ENCODE measurements around the gene SCTR. TPM values are rescaled to one million over a fixed set of nuclear protein-coding genes. Genes with fewer than 3 reads are reported as not detected.
A peak's percentile ranks its signal among the peaks of the same experiment; 100 is the strongest.

SCTR gene
- total RNA-seq, 1 experiment from 2014 or later: not detected

DNA sequence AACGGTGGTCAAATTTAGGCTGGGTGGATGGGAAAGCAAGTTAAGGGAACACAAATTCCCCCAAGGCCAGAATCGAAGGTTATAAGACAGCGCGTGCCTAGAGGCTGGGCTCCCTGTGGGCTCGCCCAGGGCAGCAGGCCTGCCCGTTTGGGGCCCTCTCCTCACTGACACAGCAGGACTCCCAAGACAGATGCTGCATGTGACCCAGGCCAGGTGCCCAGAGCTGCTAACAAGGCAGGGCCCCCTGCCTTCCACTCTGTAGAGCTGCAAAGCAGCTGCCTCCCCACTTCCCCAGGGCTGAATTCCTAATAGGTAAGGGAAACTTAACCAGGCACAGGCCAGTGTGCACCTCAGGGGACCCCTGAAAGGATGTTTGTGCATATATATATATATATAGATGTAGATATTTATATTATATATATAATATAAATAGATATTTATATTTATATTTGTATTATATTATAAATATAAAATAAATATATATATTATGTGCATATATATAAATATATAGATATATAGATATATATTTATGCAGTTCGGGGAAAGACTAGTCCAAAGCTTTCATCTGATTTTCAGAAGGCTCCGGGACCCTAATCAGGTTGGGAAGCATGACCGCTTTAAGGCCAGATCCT lies 48.9 kb downstream of the SCTR start:
- no peak for DNase-seq (ENCODE audit: low read depth)

DNA sequence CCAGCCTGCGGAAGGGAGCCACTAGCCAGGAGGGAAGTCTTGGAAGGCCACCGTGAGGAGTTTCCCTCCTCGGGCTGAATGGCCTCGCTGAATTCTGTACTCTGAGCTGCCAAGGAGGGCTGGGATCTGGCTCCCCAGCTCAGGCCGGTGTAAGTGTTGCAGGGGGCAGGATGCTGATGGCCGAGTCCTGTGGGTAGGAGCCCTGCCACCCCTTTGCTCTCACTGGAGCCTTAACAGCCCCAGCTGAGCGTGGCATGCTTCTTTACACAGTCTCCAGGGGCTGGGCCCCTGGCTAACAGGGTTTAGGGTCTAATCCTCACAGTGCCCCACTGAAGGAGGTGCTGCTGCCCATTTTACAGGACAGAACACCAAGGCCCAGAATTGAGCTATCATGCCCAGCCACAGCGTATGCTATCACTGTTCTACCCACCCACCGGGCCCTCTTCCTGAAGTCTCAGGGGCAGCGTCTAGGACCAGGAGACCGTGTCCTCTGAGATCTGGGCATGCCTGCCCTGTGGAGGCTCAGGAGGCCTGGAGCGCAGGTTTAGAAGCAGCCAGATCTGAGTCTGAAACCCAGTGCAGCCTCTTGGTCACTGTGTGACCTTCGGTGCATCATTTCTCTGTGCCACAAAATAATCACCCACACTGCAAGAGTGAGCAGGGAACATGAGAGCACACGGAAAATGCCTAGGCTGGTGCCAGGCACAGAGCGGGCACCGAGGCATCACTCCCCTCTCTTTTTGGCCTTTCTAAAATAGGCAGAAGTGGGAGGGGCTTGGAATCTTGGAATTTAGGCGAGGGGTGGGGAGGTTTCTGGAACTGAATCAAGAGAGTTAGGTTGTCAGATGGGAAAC lies 49.7 kb downstream of the SCTR start:
- no peak for DNase-seq (ENCODE audit: low read depth)

DNA sequence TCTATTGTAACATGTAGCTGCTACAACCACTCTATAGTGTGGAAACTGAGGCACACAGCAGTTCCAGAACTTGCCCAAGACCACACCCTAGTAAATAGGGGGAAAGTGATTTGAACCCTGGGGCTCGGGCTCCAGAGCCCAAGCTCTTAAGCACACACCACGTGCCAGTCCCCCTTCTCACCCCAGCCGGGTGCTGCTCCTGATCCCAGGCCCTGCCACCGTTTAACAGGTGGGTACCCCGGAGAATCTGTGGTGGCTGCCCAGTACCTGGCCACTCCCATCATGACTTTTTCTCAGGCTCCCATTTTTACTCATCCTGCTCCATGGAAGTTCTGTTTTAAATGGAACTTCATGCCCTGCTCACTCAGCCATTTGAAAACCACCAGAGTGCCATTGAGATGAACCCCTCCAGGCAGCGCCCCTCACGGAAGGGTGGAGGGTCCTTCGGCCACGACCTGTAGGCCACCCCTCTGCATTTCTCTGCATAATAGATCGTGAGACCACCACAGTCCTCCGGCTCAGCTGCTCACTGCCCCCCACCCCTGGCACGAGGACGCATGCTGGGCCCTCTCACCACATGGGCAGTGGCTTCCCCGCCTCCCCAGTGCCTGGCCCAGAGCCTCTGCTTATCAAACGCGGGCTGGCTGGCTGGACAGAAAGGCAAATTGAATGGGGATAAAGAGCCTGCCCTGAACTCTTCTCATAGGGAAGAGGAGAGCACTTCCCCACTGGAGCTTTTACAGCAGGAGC lies 50.5 kb downstream of the SCTR start:
- no peak for DNase-seq (ENCODE audit: low read depth)

DNA sequence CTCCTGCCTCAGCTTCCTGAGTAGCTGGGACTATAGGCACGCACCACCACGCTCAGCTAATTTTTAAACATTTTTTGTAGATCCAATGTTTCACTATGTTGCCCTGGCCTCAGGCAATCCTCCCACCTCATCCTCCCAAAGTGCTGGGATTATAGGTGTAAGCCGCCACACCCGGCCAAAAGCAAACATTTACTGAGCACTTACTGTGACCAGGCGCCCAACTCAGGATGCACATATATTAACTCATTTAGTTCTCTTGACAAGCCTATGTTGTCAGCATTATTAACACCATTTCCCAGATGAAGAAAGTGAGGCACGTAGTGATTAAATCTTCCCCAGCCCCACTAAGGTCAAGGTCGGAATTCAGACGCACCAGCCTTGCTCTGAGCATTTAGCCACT lies 51.5 kb downstream of the SCTR start:
- no peak for DNase-seq (ENCODE audit: low read depth)

DNA sequence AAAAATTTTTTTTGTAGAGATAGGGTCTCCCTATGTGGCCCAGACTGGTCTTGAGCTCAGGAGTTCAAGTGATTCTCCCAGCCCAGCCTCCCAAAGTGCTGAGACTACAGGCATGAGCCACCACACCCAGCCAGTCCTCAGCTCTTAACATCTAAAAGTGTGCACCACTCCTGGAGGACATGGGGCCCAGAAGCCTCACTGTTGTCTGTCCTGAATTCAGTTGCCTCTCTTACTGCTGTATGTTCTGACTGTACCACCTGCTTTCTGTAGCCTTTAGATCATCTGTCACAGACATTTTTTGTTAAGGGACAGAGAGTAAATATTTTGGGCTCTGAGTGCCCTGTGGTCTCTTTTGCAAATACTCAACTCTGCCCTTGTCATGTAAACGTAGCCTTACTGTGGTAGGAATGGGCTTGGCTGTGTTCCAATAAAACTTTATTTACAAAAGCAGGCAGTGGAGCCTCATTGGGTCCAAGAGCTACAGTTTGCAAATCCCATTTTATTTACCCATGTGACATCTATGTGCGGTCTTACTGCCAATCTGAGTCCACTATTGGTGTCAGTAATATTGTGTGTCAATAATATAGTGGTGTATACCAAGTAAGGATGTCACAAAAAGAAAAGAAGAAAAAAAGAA lies 54.5 kb downstream of the SCTR start:
- DNase-seq (ENCODE audit: low read depth): no peak

DNA sequence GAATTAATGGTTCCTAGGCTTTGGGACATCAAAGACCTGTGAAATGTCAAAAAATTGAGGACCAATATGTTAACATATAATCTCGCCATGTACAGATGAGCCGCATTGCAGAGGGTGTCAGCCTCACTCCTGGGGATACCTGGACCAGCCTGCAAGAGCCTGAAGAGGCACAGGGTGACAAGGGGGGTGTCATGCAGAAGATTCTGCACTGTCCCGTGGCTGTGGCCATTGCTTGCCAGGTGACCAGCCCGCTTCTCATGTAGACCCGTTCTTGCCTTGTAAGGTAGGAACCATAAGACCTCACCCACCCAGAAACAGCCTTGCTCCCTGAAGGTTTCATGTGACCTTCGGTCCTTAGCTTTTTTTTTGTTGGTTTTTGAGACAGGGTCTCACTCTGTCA lies 55.2 kb downstream of the SCTR start:
- no peak for DNase-seq (ENCODE audit: low read depth)

DNA sequence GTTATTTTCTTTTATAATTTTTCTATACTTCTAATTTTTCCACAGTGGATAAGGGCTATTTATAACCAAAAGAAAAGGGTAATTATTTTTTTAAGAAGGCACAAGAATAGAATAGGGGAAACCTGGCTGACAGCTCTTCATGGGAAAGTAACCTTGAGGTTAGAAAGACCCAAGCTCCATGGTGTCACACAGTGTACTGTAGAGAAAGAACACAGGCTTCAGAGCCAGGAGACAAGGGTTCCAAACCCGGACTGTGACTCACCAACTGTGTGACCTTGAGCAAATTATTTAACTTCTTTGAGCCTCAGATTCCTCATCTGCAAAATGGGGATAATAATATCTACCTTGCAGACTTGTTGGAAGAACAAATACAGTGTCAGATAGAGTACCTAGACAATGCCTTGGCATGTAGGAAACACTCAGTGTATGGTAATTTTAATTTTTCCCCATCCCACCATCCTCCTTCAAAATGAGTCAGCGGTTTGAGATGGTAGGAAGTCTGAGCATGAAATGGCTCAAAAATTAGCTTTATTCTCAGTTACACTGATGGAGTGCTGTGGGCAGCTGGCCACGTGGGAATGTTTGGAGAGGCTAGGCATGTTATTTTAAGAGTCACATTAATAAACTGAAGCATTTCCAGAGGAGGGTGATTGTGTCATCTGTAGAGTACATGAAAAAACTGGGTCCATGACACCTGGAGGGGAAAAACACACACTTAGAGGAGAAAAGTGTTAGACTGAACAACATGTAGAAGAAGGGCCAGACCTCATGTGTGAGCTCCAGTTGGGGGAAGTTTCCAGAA lies 55.9 kb downstream of the SCTR start:
- peak; percentile 36 for DNase-seq (ENCODE audit: low read depth)

DNA sequence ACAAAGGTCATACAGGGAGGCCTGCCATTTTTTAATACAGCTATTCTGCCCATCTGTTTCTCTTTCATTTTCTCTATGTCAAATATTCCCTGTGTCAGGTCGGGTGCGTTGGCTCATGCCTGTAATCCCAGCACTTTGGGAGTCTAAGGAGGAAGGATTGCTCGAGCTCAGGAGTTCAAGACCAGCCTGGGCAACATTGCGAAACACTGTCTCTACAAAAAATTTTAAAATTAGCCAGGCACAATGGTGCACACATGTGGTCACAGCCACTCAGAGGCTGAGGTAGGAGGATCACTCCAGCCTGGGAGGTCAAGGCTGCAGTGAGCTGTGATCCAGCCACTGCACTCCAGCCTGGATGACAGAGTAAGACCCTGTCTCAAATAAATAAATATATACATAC lies 57.9 kb downstream of the SCTR start:
- no peak for DNase-seq (ENCODE audit: low read depth)

DNA sequence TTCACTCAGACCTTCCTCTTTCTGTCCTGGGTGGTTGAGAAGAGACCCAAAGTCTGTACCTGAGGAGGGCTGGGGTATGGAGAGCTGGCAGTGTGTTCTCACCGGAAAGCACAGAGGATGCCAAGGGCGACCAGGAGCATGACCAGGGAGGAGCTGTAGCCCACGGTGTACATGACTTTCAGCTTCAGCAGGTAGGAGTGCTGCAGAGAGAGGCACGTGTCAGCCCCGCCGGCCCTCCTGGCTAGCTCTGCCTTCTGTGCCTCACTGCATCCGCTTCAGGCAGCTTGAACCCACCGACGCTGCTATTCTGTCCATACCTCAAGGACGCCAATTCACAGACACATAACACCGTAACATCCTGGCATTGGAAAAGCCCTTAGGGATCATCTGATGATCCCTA lies 58.6 kb downstream of the SCTR start:
- no peak for DNase-seq (ENCODE audit: low read depth)

DNA sequence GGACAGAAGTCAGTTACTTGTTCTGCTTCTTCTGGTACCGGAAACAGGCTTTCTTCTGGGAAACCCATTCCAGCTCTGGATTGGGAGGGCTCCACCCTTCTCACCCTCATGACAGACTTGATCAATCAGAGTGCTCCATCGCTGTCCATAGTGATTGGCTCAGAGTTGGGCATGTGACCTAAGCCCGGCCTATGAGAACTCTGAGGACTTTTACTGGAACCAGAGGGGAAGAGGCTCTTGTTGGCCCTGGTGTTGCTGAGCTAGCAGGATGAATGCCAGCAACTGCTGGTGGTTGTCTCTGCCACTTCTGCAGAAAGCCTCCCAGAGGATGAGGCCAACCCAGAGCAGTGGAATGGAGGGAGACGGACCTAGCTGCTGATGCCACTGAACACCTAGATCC lies 59.3 kb downstream of the SCTR start:
- no peak for DNase-seq (ENCODE audit: low read depth)

DNA sequence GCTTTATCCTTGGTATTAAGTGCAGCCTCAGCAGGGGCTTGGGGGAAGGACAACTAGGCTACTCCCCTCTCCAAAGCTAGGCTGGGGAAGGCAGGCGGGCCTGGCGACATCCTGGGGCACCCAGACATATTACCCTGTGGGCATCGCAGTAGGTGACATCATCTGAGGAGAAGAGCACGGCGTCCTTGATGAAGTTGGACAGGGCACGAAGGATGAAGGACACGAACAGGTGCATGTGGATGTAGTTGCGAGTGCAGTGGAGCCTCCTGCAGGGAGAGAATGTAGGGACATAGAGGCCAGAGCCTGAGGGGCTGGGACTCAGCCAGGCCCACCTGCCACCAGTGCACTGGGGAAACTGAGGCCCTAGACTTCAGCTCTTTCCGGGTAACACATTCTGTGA lies 60.3 kb downstream of the SCTR start:
- DNase-seq (ENCODE audit: low read depth): peak; percentile 29

DNA sequence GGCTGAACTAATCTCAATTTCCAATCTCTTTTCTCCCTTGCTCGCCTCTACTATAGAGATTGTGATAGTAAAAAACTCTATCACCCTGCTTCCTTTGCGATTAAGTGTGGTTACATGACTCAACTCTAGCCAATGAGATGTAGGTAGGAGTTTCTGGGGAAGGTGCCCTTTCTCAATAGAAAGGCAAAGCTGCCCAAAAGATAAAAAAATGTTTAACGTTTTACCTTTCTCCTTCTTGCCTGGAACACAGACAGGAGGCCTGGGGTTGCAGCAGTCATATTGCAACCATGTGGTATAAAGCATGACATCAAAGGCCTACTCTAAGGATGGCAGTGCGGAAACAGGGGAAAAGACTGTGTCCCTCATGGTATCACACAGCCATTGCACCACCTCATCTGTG lies 61.1 kb downstream of the SCTR start:
- DNase-seq (ENCODE audit: low read depth): no peak

DNA sequence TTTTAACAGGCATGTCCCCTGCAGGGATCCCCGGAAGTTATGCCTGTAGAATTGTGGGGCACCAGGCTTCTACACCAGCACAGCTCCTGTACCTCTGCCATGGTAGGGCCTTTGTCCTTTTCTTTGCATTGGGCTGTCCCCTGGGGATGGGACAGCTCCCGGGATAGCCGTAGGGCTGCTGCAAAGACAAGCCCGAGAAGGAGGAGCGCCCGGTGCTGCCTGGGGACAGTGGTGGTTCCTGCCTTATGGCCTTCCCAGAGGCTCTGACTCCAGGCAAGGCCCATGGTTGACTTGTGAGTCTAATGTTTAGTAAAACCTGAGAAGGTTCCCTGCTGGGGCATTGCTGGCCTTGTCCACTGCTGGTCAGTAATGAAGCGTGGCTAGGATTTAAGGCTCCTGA lies 61.7 kb downstream of the SCTR start:
- DNase-seq (ENCODE audit: low read depth): no peak

DNA sequence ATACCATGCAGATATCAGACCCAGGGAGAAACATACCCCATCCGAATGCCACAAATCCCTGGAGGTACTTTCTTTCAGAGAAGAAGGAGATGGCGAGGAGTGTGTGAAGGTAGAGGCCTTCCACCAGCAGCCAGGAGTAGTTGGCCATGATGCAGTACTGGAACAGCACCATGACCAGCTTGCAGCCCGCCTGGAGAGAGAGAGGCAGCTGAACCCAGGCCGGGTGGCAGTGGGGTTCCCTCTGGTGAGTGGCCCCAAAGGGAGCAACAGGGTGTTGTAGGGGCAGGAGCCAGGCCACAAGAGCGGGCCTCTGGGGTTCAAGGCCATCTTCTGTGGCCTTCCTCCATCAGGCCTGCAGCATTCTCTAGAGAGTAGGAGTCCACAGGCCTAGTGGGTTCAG lies 62.5 kb downstream of the SCTR start:
- DNase-seq (ENCODE audit: low read depth): no peak

DNA sequence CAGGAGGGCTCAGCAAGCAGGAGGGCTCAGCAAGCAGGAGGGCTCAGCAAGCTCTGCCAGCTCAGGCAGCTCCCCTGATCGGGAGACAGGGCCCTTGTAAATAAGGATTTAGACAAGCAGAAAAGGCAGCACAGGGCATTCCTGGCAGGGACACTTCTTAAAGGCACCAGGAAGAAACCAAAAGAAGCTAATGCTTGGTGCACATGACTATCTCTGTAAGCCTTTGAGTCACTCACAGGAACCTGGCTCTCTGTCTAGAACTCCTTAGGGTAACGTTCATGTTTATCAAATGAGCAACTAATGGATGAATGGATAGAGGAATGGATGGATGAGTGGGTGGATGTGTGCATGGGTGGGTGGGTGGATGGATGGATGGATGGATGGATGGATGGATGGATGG lies 64.2 kb downstream of the SCTR start:
- no peak for DNase-seq (ENCODE audit: low read depth)

DNA sequence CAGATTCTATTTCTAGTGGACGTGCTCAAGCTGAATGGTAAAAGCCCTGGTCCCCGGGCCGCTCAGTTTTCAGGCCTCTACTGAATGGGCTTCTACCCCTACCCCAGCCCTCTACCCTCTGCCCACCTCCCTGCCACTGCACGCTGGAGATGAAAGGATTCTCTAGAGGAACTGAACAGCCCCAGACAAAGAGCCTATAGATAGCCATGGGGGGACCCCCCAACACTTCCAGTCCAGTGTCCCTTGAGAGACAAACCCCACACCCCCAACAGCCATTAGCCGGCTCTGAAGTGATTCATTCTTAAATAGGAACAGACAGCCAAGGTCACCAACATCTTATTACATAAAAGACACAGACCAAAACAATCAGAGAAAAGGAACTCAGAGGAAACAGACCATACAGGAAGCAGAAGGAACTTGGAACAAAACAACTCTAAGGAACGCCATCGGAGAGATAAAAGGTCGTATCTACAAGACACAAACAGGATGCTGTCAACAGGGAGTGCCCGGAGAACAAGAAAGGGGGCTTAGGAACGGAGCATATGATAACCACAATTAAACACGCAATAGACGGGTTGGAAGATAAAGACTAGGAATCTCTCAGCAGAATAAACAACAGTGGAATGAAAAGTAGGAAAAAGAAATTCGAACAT lies 69.1 kb downstream of the SCTR start:
- DNase-seq (ENCODE audit: low read depth): no peak

DNA sequence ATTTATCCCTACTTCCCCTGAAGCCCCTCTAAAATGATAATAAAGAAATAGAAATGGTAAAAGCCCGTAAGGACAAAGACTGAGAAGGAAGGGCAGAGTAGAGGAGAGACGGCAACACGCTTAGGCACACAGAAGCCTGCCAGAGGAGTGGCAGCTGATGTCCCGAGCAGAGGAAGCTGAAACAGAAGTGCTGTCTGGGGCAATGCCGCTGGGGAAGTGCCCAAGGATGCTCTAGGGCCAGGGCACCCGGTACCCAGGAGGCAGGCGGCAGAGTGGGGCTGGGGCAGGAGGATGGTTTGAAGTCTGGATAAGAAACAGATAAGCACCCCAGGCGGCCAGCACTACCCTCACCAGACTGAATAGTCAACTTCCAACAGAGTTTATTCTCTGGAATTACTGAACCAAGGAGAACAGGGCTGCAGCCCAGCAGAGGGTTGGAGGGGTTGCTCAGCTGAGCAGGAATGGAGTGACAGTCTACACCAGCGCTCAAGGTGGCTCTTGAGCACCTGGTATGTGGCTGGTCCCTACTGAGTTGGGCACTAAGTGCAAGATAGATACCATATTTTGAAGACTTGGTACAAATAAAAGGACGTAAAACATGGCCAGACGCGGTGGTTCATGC lies 70.2 kb downstream of the SCTR start:
- DNase-seq (ENCODE audit: low read depth): no peak

DNA sequence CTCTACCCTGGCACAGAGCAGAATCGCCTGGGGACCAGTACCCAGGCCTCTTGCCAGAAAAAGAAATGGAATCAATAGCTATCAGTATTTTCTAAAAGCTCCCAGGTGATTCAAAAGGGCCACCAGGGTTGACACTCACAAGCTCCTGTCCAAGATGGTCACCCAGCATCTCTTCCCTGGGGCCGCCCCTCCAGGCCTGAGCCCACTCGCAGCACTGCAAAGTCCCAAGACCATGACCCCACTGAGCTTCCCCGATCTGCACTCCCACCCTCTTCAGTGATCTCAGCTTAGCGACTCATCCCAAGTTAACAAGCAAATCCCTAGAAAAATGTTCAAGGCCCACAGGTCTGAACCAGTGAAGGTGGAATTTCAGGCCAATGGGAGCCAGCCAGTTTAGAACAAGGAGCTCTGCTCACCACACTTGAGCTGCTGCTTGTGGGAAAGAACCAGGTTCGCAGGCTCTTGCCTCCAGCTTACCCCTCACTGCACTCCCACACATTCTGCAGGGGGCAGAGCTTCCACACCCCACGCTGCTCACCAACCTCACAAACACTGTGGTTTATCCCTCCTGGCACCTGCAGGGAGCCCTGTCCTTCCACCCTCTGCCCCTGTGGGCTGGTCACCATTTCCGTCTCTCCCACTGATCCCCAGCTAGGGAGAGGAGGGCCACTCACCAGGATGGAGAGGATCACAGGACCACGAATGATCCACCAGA lies 72.8 kb downstream of the SCTR start:
- DNase-seq (ENCODE audit: low read depth): no peak

DNA sequence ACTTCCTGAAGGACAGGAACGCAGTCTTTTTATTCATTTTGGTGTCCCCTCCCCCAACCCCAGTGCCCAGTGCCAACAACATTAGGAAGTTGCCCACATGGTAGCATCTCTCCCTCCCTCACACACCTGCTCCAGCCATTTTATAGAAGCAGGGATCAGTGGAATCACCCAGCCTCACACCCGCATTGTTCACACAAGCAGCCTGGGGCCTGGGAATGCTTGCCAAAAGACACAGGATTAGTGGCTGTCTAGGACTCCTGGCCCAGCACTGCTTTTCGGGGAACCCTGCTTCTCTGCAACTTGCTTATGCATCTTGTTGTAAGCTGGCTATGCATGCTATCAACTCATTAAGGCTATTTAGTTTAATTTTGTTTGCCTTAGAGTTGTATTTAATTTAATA lies 74.8 kb downstream of the SCTR start:
- DNase-seq (ENCODE audit: low read depth): no peak

Measured in LHCN-M2 (cell line).